Spinal cord (tissue), 10 donors: Measurements from ENCODE around the gene TESMIN. TPM values are rescaled to one million over a fixed set of nuclear protein-coding genes. Genes with fewer than 3 reads are reported as not detected.

Source experiments
- DNase-seq, 6 donors: peaks; one replicate each; pipeline versions ENCODE4 v3.0.0 to v3.0.0-alpha.2; 2013 to 2015; ENCODE audit warnings: low spot score in 6 of 6, low read depth in 4 of 6
- H3K27ac ChIP-seq: one replicate; pipeline ENCODE4 v1.5.1; 2013; ENCODE audit warnings: low read depth, low read length, control low read depth
- H3K27me3 ChIP-seq: one replicate; pipeline ENCODE4 v1.6.1; 2013; ENCODE audit warnings: low read length; ENCODE audit not compliant: control insufficient read depth, insufficient read depth
- H3K36me3 ChIP-seq: one replicate; pipeline ENCODE4 v1.6.1; 2013; ENCODE audit warnings: low read length; ENCODE audit not compliant: control insufficient read depth, insufficient read depth
- H3K4me1 ChIP-seq: one replicate; pipeline ENCODE4 v1.6.1; 2013; ENCODE audit warnings: low read length; ENCODE audit not compliant: control insufficient read depth, insufficient read depth
- H3K4me3 ChIP-seq: one replicate; pipeline ENCODE4 v1.5.1; 2013; ENCODE audit warnings: low read depth, low read length, control low read depth
- H3K9me3 ChIP-seq: one replicate; pipeline ENCODE4 v1.6.1; 2013; ENCODE audit warnings: low read length; ENCODE audit not compliant: control insufficient read depth, insufficient read depth
- WGBS: methylation state at CpG from one replicate; pipeline ENCODE4 v1.1.5; 2013; ENCODE audit warnings: missing lambda C conversion rate; ENCODE audit not compliant: insufficient coverage; 5-methylcytosine and 5-hydroxymethylcytosine counted together
- polyA plus RNA-seq, 2 donors: library from polyadenylated mRNA; unstranded; fragments of 120-200 nt; gene quantifications; one replicate each; pipeline ENCODE4 v1.2.1, GENCODE V29; 2013; ENCODE audit not compliant: insufficient read length in 2 of 2
- total RNA-seq, 2 donors: library from RNA; depleted of rRNA in 1 of 2; stranded (reverse); fragments of 120-200 nt in 1 of 2; fragments of >200 nt in 1 of 2; gene quantifications; one replicate each; pipeline versions ENCODE4 v1.2.3 to v1.2.4, GENCODE V29; 2013 to 2014
- donor health status: healthy.

Gene TESMIN
- total and polyA plus RNA-seq, 4 donors, result 1.5 to 8.8 (median 5.5) TPM

DNA sequence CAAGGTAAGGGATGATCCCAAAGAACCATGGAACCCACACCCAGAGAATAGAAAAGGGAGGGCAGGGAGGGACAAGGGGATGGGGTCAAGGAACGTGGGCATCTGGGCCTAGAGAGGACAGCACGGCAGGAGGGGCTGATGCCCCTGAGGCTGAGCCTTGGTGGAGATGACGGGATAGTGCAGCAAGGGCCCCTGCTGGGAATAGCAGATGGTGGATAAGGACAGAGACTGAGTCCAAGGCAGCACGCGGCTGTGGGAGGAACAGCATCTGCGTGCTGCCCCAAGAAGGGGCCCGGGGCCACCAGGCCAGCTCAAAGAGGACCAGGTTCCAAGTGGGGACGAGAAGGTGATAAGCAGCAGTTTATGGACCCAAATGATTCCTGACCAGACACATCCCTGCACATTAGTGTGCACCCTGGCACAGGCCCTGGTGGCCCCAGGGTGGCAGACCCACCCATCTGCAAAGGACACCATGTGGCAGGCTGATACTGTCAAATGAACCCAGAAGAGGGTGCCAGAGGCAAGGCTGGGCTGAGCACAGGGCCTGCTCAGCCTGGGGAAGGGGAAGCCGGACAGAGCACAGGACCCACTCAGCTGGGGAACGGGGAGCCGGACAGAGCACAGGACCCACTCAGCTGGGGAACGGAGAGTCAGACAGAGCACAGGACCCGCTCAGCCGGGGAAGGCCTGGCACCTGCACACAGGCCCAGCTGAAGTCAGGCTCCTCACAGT, 12.8 kb upstream of the TESMIN start:
- DNase-seq, result no peak
- Histone ChIP-seq H3K4me1 (no peaks in the 10 kb centered on the region), H3K9me3 (no peaks in the 10 kb centered on the region), H3K27ac (no peak overlapping the region), H3K4me3 (no peak overlapping the region), H3K27me3 (no peaks in the 10 kb centered on the region), H3K36me3 (peaks cover 32% of the 10 kb centered on the region)
- WGBS, result 81% methylated on average over 14 of the region's 14 CpGs

DNA sequence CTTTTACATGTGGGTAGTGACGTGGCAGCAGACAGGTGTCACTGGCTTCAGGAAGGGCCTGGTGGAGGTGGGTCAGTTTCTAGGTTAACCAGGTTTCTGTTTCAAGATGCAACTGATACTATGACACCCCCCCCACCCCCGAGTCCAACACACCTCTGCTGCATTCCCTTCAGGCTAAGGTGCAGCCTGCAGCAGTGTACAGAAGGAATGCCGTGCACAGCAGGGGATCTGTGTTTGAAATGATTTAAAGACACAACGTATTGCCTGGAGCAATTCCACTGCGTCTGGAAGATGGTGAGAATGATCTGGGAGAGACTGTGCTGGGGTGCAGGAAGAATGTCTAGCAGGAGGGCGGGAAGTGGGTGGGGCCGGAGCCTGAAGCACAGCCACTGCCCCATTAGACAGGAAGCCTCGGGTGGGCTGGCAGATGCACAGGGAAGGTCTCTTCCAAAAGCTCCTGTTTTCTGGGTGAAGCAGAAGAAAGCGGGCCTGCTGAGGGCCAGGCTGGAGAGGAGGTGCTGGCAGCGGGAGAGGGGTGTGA, 11.9 kb upstream of the TESMIN start:
- Histone ChIP-seq H3K36me3 (peaks cover 28% of the 10 kb centered on the region), H3K4me1 (no peaks in the 10 kb centered on the region), H3K9me3 (no peaks in the 10 kb centered on the region), H3K27me3 (no peaks in the 10 kb centered on the region), H3K4me3 (no peak overlapping the region), H3K27ac (no peak overlapping the region)
- peak in 1 of 6 donors; percentile 58 for DNase-seq
- 58% methylated on average over 9 of the region's 10 CpGs for WGBS

DNA sequence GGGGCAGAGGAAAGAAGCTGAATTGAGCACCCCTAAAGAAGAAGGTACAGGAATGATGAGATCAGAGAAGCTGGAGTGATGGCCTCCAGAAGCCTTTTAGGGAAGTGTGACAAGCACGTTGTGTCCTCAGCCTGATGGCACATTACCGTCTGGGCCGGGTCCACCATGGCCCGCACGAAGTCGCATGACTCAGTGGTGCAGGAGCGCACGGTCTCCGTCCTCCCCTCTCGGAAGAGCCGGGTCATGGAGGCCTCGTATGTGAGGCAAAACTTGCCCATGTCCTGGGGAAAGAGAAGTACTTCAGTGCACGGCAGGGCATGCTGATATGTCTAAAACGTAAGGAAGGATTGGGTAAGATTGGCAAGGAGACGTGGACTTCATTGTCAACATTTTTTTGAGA, 11.2 kb upstream of the TESMIN start:
- no peak for DNase-seq
- 92% methylated on average over 14 of the region's 15 CpGs for WGBS
- Histone ChIP-seq H3K27ac (no peak overlapping the region), H3K36me3 (peaks cover 28% of the 10 kb centered on the region), H3K4me3 (no peak overlapping the region), H3K4me1 (no peaks in the 10 kb centered on the region), H3K9me3 (no peaks in the 10 kb centered on the region), H3K27me3 (no peaks in the 10 kb centered on the region)

DNA sequence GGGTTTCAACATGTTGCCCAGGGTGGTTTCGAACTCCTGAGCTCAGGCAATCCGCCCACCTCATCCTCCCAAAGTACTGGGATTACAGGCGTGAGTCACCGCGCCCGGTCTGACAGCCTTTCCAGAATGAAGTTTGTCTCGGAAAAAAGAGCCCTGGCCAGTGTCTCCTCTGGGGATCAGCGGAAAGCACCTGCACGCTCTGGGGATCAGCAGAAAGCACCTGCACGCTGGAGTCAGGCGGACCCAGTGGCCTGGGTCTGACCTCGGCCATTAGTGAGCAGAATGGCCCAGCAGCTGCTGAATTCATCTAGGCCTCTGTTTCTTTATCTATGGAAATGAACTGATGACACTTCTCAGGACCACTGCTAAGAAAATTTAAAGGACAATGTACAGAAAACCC, 10.5 kb upstream of the TESMIN start:
- WGBS, result 74% methylated on average over 10 of the region's 12 CpGs
- H3K36me3 ChIP-seq, result peaks cover 28% of the 10 kb centered on the region
- no peak overlapping the region for H3K27ac ChIP-seq

DNA sequence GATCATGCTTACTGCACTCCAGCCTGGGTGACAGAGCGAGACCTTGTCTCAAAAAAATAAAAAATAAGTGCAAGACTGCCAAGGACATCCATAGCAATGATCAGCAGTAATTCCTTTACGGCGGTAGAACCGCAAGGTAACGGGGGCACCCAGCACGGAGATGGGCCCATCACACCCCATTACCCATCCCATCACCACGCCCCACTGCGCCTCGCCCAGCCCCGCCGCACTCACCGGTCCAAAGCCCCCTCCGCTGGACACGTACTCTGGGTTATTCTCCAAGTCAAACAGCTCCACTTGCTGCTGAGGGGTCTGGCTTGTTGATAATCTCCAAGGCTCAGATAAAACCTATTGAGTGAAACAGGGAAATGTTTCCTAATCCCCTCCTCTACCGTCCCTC, 8.7 kb upstream of the TESMIN start:
- no peaks in the 10 kb centered on the region for H3K9me3 ChIP-seq
- WGBS, result 94% methylated on average over 11 of the region's 15 CpGs
- no peaks in the 10 kb centered on the region for H3K4me1 ChIP-seq
- H3K4me3 ChIP-seq, result no peak overlapping the region
- H3K27me3 ChIP-seq, result no peaks in the 10 kb centered on the region
- H3K36me3 ChIP-seq, result peaks cover 31% of the 10 kb centered on the region
- DNase-seq, result no peak
- H3K27ac ChIP-seq, result no peak overlapping the region

More for the DNA sequence above, 10.5 kb upstream of the TESMIN start:
- DNase-seq, result no peak
- H3K4me3 ChIP-seq, result no peak overlapping the region
- H3K9me3 ChIP-seq, result no peaks in the 10 kb centered on the region
- no peaks in the 10 kb centered on the region for H3K4me1 ChIP-seq
- H3K27me3 ChIP-seq, result no peaks in the 10 kb centered on the region

DNA sequence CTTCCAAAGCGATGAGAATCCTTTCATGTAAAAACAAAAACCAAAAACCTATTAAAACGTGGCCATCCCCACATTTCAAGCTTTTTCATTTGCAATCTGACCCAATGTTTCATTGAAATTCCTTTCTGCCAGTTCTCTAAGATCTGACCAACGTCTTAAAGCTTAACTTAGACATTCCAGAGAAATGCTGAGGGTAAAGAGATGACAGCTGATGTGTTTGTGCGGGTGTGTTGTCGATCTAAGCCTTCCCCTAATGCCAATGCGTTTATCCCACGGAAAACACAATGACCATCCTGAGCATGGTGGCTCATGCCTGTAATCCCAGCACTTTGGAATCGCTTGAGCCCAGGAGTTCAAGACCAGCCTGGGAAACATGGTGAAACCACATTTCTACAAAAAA, 6.4 kb upstream of the TESMIN start:
- Histone ChIP-seq H3K36me3 (peaks cover 18% of the 10 kb centered on the region), H3K9me3 (no peaks in the 10 kb centered on the region), H3K27ac (no peak overlapping the region), H3K4me1 (no peaks in the 10 kb centered on the region), H3K4me3 (no peak overlapping the region), H3K27me3 (peaks cover 2% of the 10 kb centered on the region)
- WGBS, result 74% methylated on average over 6 of the region's 8 CpGs
- no peak for DNase-seq

DNA sequence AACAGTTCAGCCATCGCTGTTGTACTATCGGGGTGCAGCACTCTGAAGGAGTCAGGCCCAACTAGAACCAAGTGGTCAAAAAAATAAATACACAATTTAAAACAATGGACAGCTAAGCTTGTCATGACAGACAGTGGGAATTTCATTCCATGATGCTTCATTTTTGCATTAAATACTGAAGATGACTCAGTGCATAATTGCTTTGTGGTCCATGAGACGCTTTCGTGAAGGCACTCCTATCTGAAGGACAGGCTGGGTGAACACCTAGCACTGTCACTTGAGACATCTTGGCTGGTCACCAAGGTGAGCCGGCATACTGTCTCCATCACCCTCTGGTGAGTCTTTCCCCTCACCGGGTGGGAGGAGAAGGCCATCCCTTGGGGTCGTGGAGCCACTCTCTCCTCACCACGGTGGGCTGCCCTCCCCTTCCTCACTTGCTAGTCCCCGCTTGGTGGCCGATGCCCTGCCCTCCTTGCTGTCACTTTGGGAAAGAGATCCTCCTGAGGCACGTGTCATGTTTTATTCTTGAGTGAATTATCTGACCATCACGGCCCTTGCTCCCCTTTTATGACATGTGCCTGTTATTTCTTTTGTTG, 4.9 kb upstream of the TESMIN start:
- 93% methylated on average over 8 of the region's 12 CpGs for WGBS
- Histone ChIP-seq H3K4me1 (peaks cover 4% of the 10 kb centered on the region), H3K4me3 (no peak overlapping the region), H3K36me3 (peaks cover 10% of the 10 kb centered on the region), H3K27ac (no peak overlapping the region), H3K9me3 (no peaks in the 10 kb centered on the region), H3K27me3 (peaks cover 6% of the 10 kb centered on the region)
- no peak for DNase-seq

DNA sequence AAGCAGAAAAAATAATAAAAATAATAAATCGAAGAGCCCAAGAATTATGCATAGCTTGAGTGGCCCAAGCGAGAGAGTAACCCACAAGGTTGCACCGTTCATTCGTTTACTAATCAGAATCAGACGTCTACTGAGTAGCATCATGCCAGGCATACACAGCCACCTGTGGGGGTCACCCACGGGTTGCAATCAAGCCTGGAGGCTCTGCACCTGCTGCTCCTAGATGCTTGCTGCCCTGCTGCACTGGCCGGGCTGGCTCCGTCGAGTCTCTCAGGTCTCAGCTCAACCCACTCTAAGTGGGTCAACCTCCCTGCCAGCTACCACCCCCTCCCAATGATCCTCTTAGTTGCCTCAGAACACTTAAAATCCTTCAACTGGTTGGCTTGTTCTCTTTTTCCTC, 2.0 kb upstream of the TESMIN start:
- DNase-seq, result no peak
- WGBS, result 82% methylated on average over 9 of the region's 9 CpGs
- Histone ChIP-seq H3K4me3 (no peak overlapping the region), H3K27ac (no peak overlapping the region), H3K9me3 (no peaks in the 10 kb centered on the region), H3K27me3 (peaks cover 6% of the 10 kb centered on the region), H3K36me3 (peaks cover 3% of the 10 kb centered on the region), H3K4me1 (peaks cover 9% of the 10 kb centered on the region)

DNA sequence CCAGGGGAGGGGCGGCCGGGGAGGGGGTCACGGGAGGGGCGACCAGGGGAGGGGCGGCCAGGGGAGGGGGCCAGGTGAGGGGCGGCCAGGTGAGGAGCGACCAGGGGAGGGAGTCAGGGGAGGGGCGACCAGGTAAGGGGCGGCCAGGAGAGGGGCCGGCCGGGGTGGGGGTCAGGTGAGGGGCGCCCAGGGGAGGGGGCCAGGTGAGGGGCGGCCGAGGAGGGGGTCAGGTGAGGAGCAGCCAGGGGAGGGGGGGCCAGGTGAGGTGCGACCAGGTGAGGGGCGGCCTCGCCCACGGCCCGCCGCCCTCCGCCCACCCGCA, 355 bp downstream of the TESMIN start:
- Histone ChIP-seq H3K27me3 (peaks cover 6% of the 10 kb centered on the region), H3K4me1 (peaks cover 9% of the 10 kb centered on the region), H3K4me3 (no peak overlapping the region), H3K36me3 (no peaks in the 10 kb centered on the region), H3K9me3 (no peaks in the 10 kb centered on the region), H3K27ac (no peak overlapping the region)
- under 1% methylated on average over 11 of the region's 22 CpGs for WGBS
- no peak for DNase-seq
